IMR-90 (cell line): ENCODE measurements around the gene ZNF556. TPM values are rescaled to one million over a fixed set of nuclear protein-coding genes. Genes with fewer than 3 reads are reported as not detected.

Experiments
- ATAC-seq: fragments of 200-7000 bp; cut with Tn5 transposase; 2 replicates; pipeline ENCODE4 v1.9.1; 2020; ENCODE audit warnings: low read depth, mild to moderate bottlenecking, moderate library complexity
- Bru-seq: library from RNA; stranded (reverse); fragments of 400-500 nt; gene quantifications from one replicate; lab custom pipeline; 2021; lab: Mats Ljungman, UMichigan
- BruChase-seq, 2 experiments: library from RNA; stranded (reverse); fragments of 400-500 nt; gene quantifications; one replicate each; lab custom pipeline; 2021; lab: Mats Ljungman, UMichigan
- BruUV-seq: library from RNA; stranded (reverse); fragments of 400-500 nt; replicated peaks from 2 replicates; lab custom pipeline; 2021; lab: Mats Ljungman, UMichigan
- CTCF ChIA-PET: fragments of 300-600 bp; formaldehyde crosslinking; extraction: SDS; loops from one replicate; lab custom pipeline; 2021; ENCODE audit warnings: antibody characterized with exemption; lab: Yijun Ruan, JAX
- POLR2A ChIA-PET: fragments of 300-600 bp; sonication (Branson Sonifier 250); formaldehyde crosslinking; loops from one replicate; lab custom pipeline; 2022; ENCODE audit warnings: antibody characterized with exemption; ENCODE audit not compliant: unreplicated experiment; lab: Charles Lee
- DNase-seq: peaks from one replicate; pipeline ENCODE4 v3.0.0; 2013
- H2AFZ ChIP-seq: replicated peaks from 2 replicates; pipeline ENCODE3; 2013; ENCODE audit warnings: low read length, mild to moderate bottlenecking; ENCODE audit not compliant: poor library complexity
- H2AK5ac ChIP-seq: 2 replicates; pipeline ENCODE4 v1.6.1; 2013; ENCODE audit warnings: low read depth, low read length, inconsistent platforms
- H2AK9ac ChIP-seq: replicated peaks from 2 replicates; pipeline ENCODE3; 2013; ENCODE audit warnings: mild to moderate bottlenecking, low read depth, low read length, moderate library complexity; ENCODE audit not compliant: poor library complexity
- H2BK120ac ChIP-seq: 2 replicates; pipeline ENCODE4 v1.6.1; 2013; ENCODE audit warnings: low read depth, low read length, inconsistent platforms
- H2BK15ac ChIP-seq: 3 replicates; pipeline ENCODE4 v1.6.1; 2013; ENCODE audit warnings: low read depth, low read length, inconsistent platforms
- H2BK20ac ChIP-seq: 2 replicates; pipeline ENCODE4 v1.6.1; 2013; ENCODE audit warnings: low read depth, mild to moderate bottlenecking, inconsistent platforms, low read length, moderate library complexity
- H2BK5ac ChIP-seq: 2 replicates; pipeline ENCODE4 v1.6.1; 2013; ENCODE audit warnings: mild to moderate bottlenecking, low read depth, low read length, inconsistent platforms; ENCODE audit not compliant: poor library complexity, severe bottlenecking
- H3K14ac ChIP-seq: replicated peaks from 2 replicates; pipeline ENCODE4 v1.6.1; 2013; ENCODE audit warnings: low read depth, low read length, inconsistent platforms
- H3K18ac ChIP-seq: 2 replicates; pipeline ENCODE4 v1.6.1; 2013; ENCODE audit warnings: low read depth, low read length, control low read depth
- H3K23ac ChIP-seq: 2 replicates; pipeline ENCODE4 v1.6.1; 2013; ENCODE audit warnings: low read depth, low read length, inconsistent platforms
- H3K27ac ChIP-seq: 2 replicates; pipeline ENCODE4 v1.5.1; 2013; ENCODE audit warnings: mild to moderate bottlenecking, control low read depth, low read length; ENCODE audit not compliant: insufficient read depth
- H3K27me3 ChIP-seq: 2 replicates; pipeline ENCODE4 v1.6.1; 2013; ENCODE audit warnings: low read length; ENCODE audit not compliant: control insufficient read depth, insufficient read depth
- H3K36me3 ChIP-seq: 2 replicates; pipeline ENCODE4 v1.6.1; 2013; ENCODE audit warnings: low read length, mixed read lengths; ENCODE audit not compliant: control insufficient read depth, insufficient read depth
- H3K4ac ChIP-seq: 2 replicates; pipeline ENCODE4 v1.6.1; 2013; ENCODE audit warnings: low read depth, low read length, inconsistent platforms
- H3K4me1 ChIP-seq: 2 replicates; pipeline ENCODE4 v1.6.1; 2013; ENCODE audit warnings: low read length, mixed read lengths; ENCODE audit not compliant: control insufficient read depth, insufficient read depth
- H3K4me2 ChIP-seq: 2 replicates; pipeline ENCODE4 v1.6.1; 2013; ENCODE audit warnings: low read depth, mild to moderate bottlenecking, control low read depth, low read length, moderate library complexity
- H3K4me3 ChIP-seq: 2 replicates; pipeline ENCODE4 v1.5.1; 2013; ENCODE audit warnings: low read depth, mild to moderate bottlenecking, control low read depth, low read length, moderate library complexity; ENCODE audit not compliant: insufficient read depth
- H3K56ac ChIP-seq: 2 replicates; pipeline ENCODE4 v1.6.1; 2013; ENCODE audit warnings: low read length, inconsistent platforms; ENCODE audit not compliant: insufficient read depth; ENCODE audit errors: extremely low read depth
- H3K79me1 ChIP-seq, 2 experiments: 2 replicates each; pipeline ENCODE4 v1.6.1; 2013; ENCODE audit warnings: low read length in 2 of 2, inconsistent platforms in 1 of 2, low read depth in 1 of 2
- H3K9ac ChIP-seq: 2 replicates; pipeline ENCODE4 v1.6.1; 2013; ENCODE audit warnings: low read depth, low read length, control low read depth
- H3K9me1 ChIP-seq: 2 replicates; pipeline ENCODE4 v1.6.1; 2013; ENCODE audit warnings: low read length, inconsistent platforms; ENCODE audit not compliant: insufficient read depth
- H3K9me3 ChIP-seq: 2 replicates; pipeline ENCODE4 v1.6.1; 2013; ENCODE audit warnings: low read length; ENCODE audit not compliant: control insufficient read depth, insufficient read depth
- H4K20me1 ChIP-seq: 2 replicates; pipeline ENCODE4 v1.6.1; 2013; ENCODE audit warnings: low read length, inconsistent platforms; ENCODE audit not compliant: insufficient read depth
- H4K5ac ChIP-seq: 2 replicates; pipeline ENCODE4 v1.6.1; 2013; ENCODE audit warnings: mild to moderate bottlenecking, low read depth, low read length, control low read depth
- H4K8ac ChIP-seq, 2 experiments: 2 replicates each; pipeline ENCODE4 v1.6.1; 2013; ENCODE audit warnings: low read depth in 2 of 2, low read length in 2 of 2, control low read depth in 1 of 2, inconsistent platforms in 1 of 2
- H4K91ac ChIP-seq: 2 replicates; pipeline ENCODE4 v1.6.1; 2013; ENCODE audit warnings: low read depth, low read length, inconsistent platforms; ENCODE audit not compliant: insufficient read depth
- MAZ ChIP-seq: IDR thresholded peaks from 2 replicates; pipeline ENCODE4 v1.6.1; 2012; ENCODE audit warnings: low read depth, mild to moderate bottlenecking, low read length, improper control_type of control experiment, moderate library complexity, borderline replicate concordance
- POLR2A ChIP-seq: IDR thresholded peaks from 2 replicates; pipeline ENCODE4 v1.6.1; 2012; ENCODE audit warnings: mild to moderate bottlenecking, low read depth, low read length
- RAD21 ChIP-seq: IDR thresholded peaks from 2 replicates; pipeline ENCODE4 v1.6.1; 2012; ENCODE audit warnings: low read length, improper control_type of control experiment
- WGBS, 2 experiments: methylation state at CpG; one replicate each; pipeline versions ENCODE4 v1.1.5 to v1.1.7; 2013; ENCODE audit warnings: missing lambda C conversion rate in 2 of 2; ENCODE audit not compliant: insufficient read length in 1 of 2; ENCODE audit errors: extremely low coverage in 2 of 2; 5-methylcytosine and 5-hydroxymethylcytosine counted together
- dilution Hi-C: fragments of 300-500 bp; cut with HindIII; formaldehyde crosslinking; loops from one replicate; pipeline ENCODE4 v1.14.3; 2018; ENCODE audit warnings: low sequenced_read_pairs; ENCODE audit not compliant: unreplicated experiment
- in situ Hi-C: fragments of 300-500 bp; cut with MboI; formaldehyde crosslinking; loops from 3 replicates; pipeline ENCODE4 v1.14.3; 2019; ENCODE audit warnings: low sequenced_read_pairs, inconsistent platforms, mixed read lengths
- intact Hi-C: fragments of 100-400 bp; cut with micrococcal nuclease; formaldehyde crosslinking; loops from 2 replicates; pipeline ENCODE4 v1.10.0; 2022
- long read RNA-seq: library from polyadenylated mRNA; unstranded; transcript quantifications from one replicate; pipeline ENCODE4 v2.0.0, GENCODE V29; 2021; ENCODE audit not compliant: unreplicated experiment
- polyA plus RNA-seq, 3 experiments: library from polyadenylated mRNA; depleted of rRNA; stranded (reverse); fragments of >200 nt; gene quantifications; 2 replicates each; pipeline ENCODE4 v1.2.3, GENCODE V29; 2012; ENCODE audit warnings: low replicate concordance in 1 of 3
- total RNA-seq: library from RNA; depleted of rRNA; stranded (reverse); fragments of >200 nt; gene quantifications from 2 replicates; pipeline ENCODE4 v1.2.3, GENCODE V29; 2012; rRNA removed

ZNF556 gene
- total RNA-seq = not detected in 2 replicates
- not detected in 2 replicates for polyA plus RNA-seq (2012; rRNA removed)
- polyA plus RNA-seq (2012; cell fraction: cytosol; rRNA removed) = not detected in 2 replicates
- polyA plus RNA-seq (2012; cell fraction: nucleus; rRNA removed; ENCODE audit: low replicate concordance) = not detected in 2 replicates
- percentile 3 among the genes with signal in this experiment for Bru-seq, nascent RNA
- BruChase-seq, experiment 1, labeled RNA remaining after a 6-hour chase = percentile 11 among the genes with signal in this experiment
- BruChase-seq, experiment 2, labeled RNA remaining after a 2-hour chase = not detected
- long read RNA-seq = 0 reads

GRCh38 chr19:2867025-2867991 is at the start of gene ZNF556:
Gene ZNF556, plus strand, starts transcription at chr19:2867335. Its CDS starts 87 bp downstream, at chr19:2867422.
- in situ Hi-C loops = loop anchor here (10.0 kb wide), 1 partner anchor 203 kb away; no protein-coding TSS in a partner anchor
- WGBS, 2 experiments = 57% methylated on average over 12 of the region's 36 CpGs; no CpG with 5 or more reads in 1 of the 2 experiments
- H3K27me3 ChIP-seq = no peaks in the 10 kb centered on the region
- peaks cover 8% of the 10 kb centered on the region; the same call in 1 of the 2 replicates for H3K9me3 ChIP-seq
- no peak within 1 kb of the TSS for H3K27ac ChIP-seq
- H2BK120ac ChIP-seq = no peak within 1 kb of the TSS
- TF ChIP-seq POLR2A (no peak), MAZ (no peak), RAD21 (no peak)
- DNase-seq (no peak), ATAC-seq (no peak)
- H3K4ac ChIP-seq = no peak within 1 kb of the TSS
- POLR2A ChIA-PET = no interaction called here
- H2BK15ac ChIP-seq = no peak within 1 kb of the TSS
- H2BK20ac ChIP-seq = no peak within 1 kb of the TSS
- CTCF ChIA-PET = no interaction called here
- no peak within 1 kb of the TSS for H2AK5ac ChIP-seq
- H3K36me3 ChIP-seq = no peaks in the 10 kb centered on the region
- no peak within 1 kb of the TSS for H3K18ac ChIP-seq
- no peak within 1 kb of the TSS for H2AFZ ChIP-seq
- no peak within 1 kb of the TSS for H4K8ac ChIP-seq
- intact Hi-C loops = no loop called here
- no peaks in the 10 kb centered on the region for H3K9me1 ChIP-seq
- no TSS peak for BruUV-seq
- H4K91ac ChIP-seq = no peak within 1 kb of the TSS
- H3K4me3 ChIP-seq = no peak within 1 kb of the TSS
- H3K23ac ChIP-seq = no peak within 1 kb of the TSS
- H4K5ac ChIP-seq = no peak within 1 kb of the TSS
- no peak within 1 kb of the TSS for H3K9ac ChIP-seq
- H3K14ac ChIP-seq = no peak within 1 kb of the TSS
- dilution Hi-C loops = no loop called here
- no peak within 1 kb of the TSS for H3K4me2 ChIP-seq
- no peaks in the 10 kb centered on the region for H3K4me1 ChIP-seq
- H3K56ac ChIP-seq = no peak within 1 kb of the TSS
- H2AK9ac ChIP-seq = no peak within 1 kb of the TSS
- H2BK5ac ChIP-seq = no peak within 1 kb of the TSS
- no peaks in the 10 kb centered on the region for H4K20me1 ChIP-seq
- no peaks in the 10 kb centered on the region for H3K79me1 ChIP-seq
